H1 (cell line): Measurements from ENCODE around the gene CAPN14. TPM values are rescaled to one million over a fixed set of nuclear protein-coding genes. Genes with fewer than 3 reads are reported as not detected.

Experiments
- BCL11A ChIP-seq, 2 experiments: IDR thresholded peaks; one replicate each; pipeline ENCODE4 v1.6.1; 2011; ENCODE audit warnings: low read depth in 2 of 2, low read length in 2 of 2, mild to moderate bottlenecking in 2 of 2
- CBX5 ChIP-seq: fragments of 300-800, 300-1000 bp; sonication (generic); IDR thresholded peaks from 2 replicates; pipeline ENCODE4 v1.7.1; 2016; ENCODE audit warnings: antibody characterized with exemption, low read length, low read depth
- CEBPB ChIP-seq: IDR thresholded peaks from 2 replicates; pipeline ENCODE4 v1.6.1; 2012; ENCODE audit warnings: low read depth, low read length
- CHD7 ChIP-seq: fragments of 300-600 bp; sonication (generic); IDR thresholded peaks from 2 replicates; pipeline ENCODE4 v1.7.1; 2012; ENCODE audit warnings: low read length, moderate library complexity, mild to moderate bottlenecking, inconsistent platforms; ENCODE audit not compliant: insufficient replicate concordance
- JUND ChIP-seq: IDR thresholded peaks from 2 replicates; pipeline ENCODE4 v1.6.1; 2011; ENCODE audit warnings: mild to moderate bottlenecking, improper control_type of control experiment, low read length
- SP4 ChIP-seq: IDR thresholded peaks from 2 replicates; pipeline ENCODE4 v1.6.1; 2012; ENCODE audit warnings: low read length, inconsistent platforms
- SRF ChIP-seq: IDR thresholded peaks from 2 replicates; pipeline ENCODE4 v1.6.1; 2011; ENCODE audit warnings: mild to moderate bottlenecking, low read depth, low read length, moderate library complexity
- USF2 ChIP-seq: IDR thresholded peaks from 2 replicates; pipeline ENCODE4 v1.6.1; 2011; ENCODE audit warnings: low read length, improper control_type of control experiment
- polyA plus RNA-seq, 7 experiments: library from polyadenylated mRNA; depleted of rRNA in 3 of 7; stranded (reverse) in 5 of 7; unstranded in 2 of 7; fragments of >200 nt in 5 of 7; fragments of 200-250 nt in 2 of 7; gene quantifications; 1 replicate in 5 of 7; 2 replicates in 1 of 7; 4 replicates in 1 of 7; pipeline versions ENCODE4 v1.2.1 to v1.2.3, GENCODE V29; 2011 to 2013; ENCODE audit warnings: missing spikeins in 2 of 7, mixed read lengths in 2 of 7
- total RNA-seq: library from RNA; stranded (reverse); fragmentation: NEBNext Ultra II Directional; extraction: Animal tissue kit (Norgen Biotek cat#: 25700); gene quantifications from 2 replicates; pipeline ENCODE4 v1.2.1, GENCODE V29; 2021

CAPN14 gene
- total and polyA plus RNA-seq, 2 of the 8 experiments (the other 6 are each of a cell fraction or from before 2014, with no cell fraction given): 0.07 TPM; not detected in 1

- TF ChIP-seq CHD7 (no peak), CEBPB (no peak), SRF (no peak), SP4 (no peak), JUND (no peak), USF2 (no peak), CBX5 (no peak), BCL11A (IDR thresholded peaks at IDR 0.05; ENCODE audit: low read depth in 2 of 2, low read length in 2 of 2) (no peak)
Measured at GRCh38 chr2:31138037-31138962, 79.0 kb downstream of the CAPN14 start, which contains the start of gene GALNT14 (continued).
